GM12878 (cell line): ENCODE measurements around the gene PMPCA.

Experiments
- BACH1 ChIP-seq: fragments of 450-650 bp; IDR thresholded peaks from 2 replicates; pipeline ENCODE4 v1.6.1; 2017; ENCODE audit warnings: mild to moderate bottlenecking, borderline replicate concordance
- CBX5 ChIP-seq: sonication (generic); IDR thresholded peaks from 2 replicates; pipeline ENCODE4 v1.6.1; 2016; ENCODE audit warnings: low read depth, moderate library complexity, mild to moderate bottlenecking, inconsistent platforms
- TCF3 ChIP-seq: IDR thresholded peaks from 2 replicates; pipeline ENCODE4 v1.6.1; 2012; ENCODE audit warnings: low read depth, mild to moderate bottlenecking, low read length, borderline replicate concordance; ENCODE audit not compliant: insufficient read depth
- ZNF217 ChIP-seq: fragments of 450-650 bp; IDR thresholded peaks from 2 replicates; pipeline ENCODE4 v1.6.1; 2017; ENCODE audit warnings: antibody characterized with exemption, mild to moderate bottlenecking
- TF ChIP-seq, protein P1 (sequence below), 3 experiments: IDR thresholded peaks in 2 of 3; conservative IDR thresholded peaks in 1 of 3; 2 replicates each; pipeline ENCODE4 v1.5.1; 2011; ENCODE audit warnings: low read depth in 3 of 3, low read length in 3 of 3, mild to moderate bottlenecking in 3 of 3, control low read depth in 2 of 3, moderate library complexity in 2 of 3, inconsistent platforms in 1 of 3, mixed read lengths in 1 of 3; ENCODE audit not compliant: control insufficient read depth in 2 of 3, insufficient read depth in 1 of 3; ENCODE audit errors: extremely low read depth in 1 of 3

DNA sequence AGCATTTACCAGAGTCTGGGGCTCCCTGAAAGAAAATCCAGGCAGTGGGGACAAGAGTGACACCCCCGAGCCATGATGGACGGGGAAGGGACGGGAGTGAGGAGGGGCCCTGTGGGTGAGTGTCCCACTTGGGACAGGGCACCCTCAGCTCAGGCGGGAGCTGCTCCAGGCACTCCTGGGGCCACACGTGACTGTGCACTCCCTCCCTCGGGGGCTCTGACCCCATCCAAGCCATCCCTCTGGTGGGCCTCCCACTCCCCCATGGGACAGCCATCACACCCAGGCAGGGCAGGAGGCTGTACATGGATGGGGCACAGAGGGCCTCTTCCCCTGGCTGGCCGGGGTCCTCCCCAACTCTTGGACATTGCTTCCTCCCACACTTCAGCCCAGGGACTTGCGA is 34.0 kb upstream of the PMPCA start:
- no peak for TF ChIP-seq BACH1
- no peak for TF ChIP-seq TCF3
- TF ChIP-seq, protein P1, sequence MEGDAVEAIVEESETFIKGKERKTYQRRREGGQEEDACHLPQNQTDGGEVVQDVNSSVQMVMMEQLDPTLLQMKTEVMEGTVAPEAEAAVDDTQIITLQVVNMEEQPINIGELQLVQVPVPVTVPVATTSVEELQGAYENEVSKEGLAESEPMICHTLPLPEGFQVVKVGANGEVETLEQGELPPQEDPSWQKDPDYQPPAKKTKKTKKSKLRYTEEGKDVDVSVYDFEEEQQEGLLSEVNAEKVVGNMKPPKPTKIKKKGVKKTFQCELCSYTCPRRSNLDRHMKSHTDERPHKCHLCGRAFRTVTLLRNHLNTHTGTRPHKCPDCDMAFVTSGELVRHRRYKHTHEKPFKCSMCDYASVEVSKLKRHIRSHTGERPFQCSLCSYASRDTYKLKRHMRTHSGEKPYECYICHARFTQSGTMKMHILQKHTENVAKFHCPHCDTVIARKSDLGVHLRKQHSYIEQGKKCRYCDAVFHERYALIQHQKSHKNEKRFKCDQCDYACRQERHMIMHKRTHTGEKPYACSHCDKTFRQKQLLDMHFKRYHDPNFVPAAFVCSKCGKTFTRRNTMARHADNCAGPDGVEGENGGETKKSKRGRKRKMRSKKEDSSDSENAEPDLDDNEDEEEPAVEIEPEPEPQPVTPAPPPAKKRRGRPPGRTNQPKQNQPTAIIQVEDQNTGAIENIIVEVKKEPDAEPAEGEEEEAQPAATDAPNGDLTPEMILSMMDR (IDR thresholded peaks at IDR 0.05 in 2 of 3, conservative IDR thresholded peaks at IDR 0.05 in 1 of 3; ENCODE audit: control insufficient read depth in 2 of 3, extremely low read depth in 1 of 3, insufficient read depth in 1 of 3, low read depth in 3 of 3, low read length in 3 of 3) = no peak
- TF ChIP-seq CBX5 = no peak
- TF ChIP-seq ZNF217 = no peak
